Right lobe of liver (tissue), 6 donors: Measurements from ENCODE around the gene PRPF8. TPM values are rescaled to one million over a fixed set of nuclear protein-coding genes. Genes with fewer than 3 reads are reported as not detected.

ENCODE experiments used
- ATAC-seq, 4 donors: fragments of 200-7000 bp; cut with Tn5 transposase; one replicate each; pipeline ENCODE4 v1.9.1; 2020; ENCODE audit warnings: mild to moderate bottlenecking in 4 of 4, moderate library complexity in 4 of 4
- DNase-seq, 3 donors: peaks; one replicate each; pipeline ENCODE4 v3.0.0-alpha.2; 2020
- H3K27ac ChIP-seq, 3 donors: fragments of 200-600 bp; one replicate each; pipeline ENCODE4 v1.8.0; 2022
- H3K27me3 ChIP-seq, 2 donors: fragments of 200-600 bp; one replicate each; pipeline ENCODE4 v1.8.0; 2022
- H3K36me3 ChIP-seq, 4 donors: fragments of 200-600 bp; sonication (generic) in 1 of 4; one replicate each; pipeline versions ENCODE4 v1.5.1 to v1.8.0; 2017 to 2022; ENCODE audit warnings: control low read depth in 1 of 4
- H3K4me1 ChIP-seq, 4 donors: fragments of 200-600 bp; sonication (generic) in 1 of 4; one replicate each; pipeline versions ENCODE4 v1.5.1 to v1.8.0; 2017 to 2022; ENCODE audit warnings: control low read depth in 1 of 4
- H3K4me3 ChIP-seq, 3 donors: fragments of 200-600 bp; one replicate each; pipeline ENCODE4 v1.8.0; 2022
- H3K9me3 ChIP-seq, 4 donors: fragments of 200-600 bp; sonication (generic) in 1 of 4; one replicate each; pipeline versions ENCODE4 v1.5.1 to v1.8.0; 2017 to 2022; ENCODE audit warnings: control low read depth in 1 of 4
- CTCF ChIP-seq, 4 donors: fragments of 200-600 bp in 3 of 4; fragments of 450-650 bp in 1 of 4; IDR thresholded peaks; one replicate each; pipeline versions ENCODE4 v1.5.1 to v1.8.0; 2016 to 2022; ENCODE audit warnings: antibody characterized with exemption in 4 of 4, mild to moderate bottlenecking in 2 of 4
- POLR2A ChIP-seq: fragments of 450-650 bp; IDR thresholded peaks from one replicate; pipeline ENCODE4 v1.6.1; 2017; ENCODE audit warnings: antibody characterized with exemption, mild to moderate bottlenecking
- WGBS: methylation state at CpG from one replicate; pipeline ENCODE4 v1.1.6; 2018; ENCODE audit warnings: low coverage, low lambda C conversion rate; ENCODE audit not compliant: insufficient coverage; ENCODE audit errors: missing lambda C conversion rate; 5-methylcytosine and 5-hydroxymethylcytosine counted together
- intact Hi-C, 2 donors: fragments of 100-400 bp; cut with DNase I; formaldehyde crosslinking; loops; one replicate each; pipeline versions ENCODE4 v1.11.2 to v1.14.1; 2022
- long read RNA-seq: library from polyadenylated mRNA; unstranded; transcript quantifications from one replicate; pipeline ENCODE4 v2.0.0, GENCODE V29; 2019
- total RNA-seq, 6 experiments: library from RNA; depleted of rRNA in 2 of 6; stranded (reverse); fragments of >200 nt in 2 of 6; fragmentation: NEBNext Ultra II Directional in 3 of 6; extraction: Animal tissue kit (Norgen Biotek cat#: 25700) in 3 of 6; gene quantifications; one replicate each; pipeline versions ENCODE4 v1.1.0 to v1.2.4, GENCODE V29; 2016 to 2023
- donor health status: DM: no; HTN: yes; CAD: no.
- donor health status: DM: no; HTN: no; CAD: no.
- donor health status: DM: no; HTN: no; CAD: no.
- donor health status: DM: no; HTN: yes; CAD: no.
- donor health status: DM: no; HTN: yes; CAD: no.

Gene PRPF8
- total RNA-seq: 100 to 1,000 TPM in 3 of 6 experiments, 10 to 100 TPM in 3; 79.3 to 116 (median 102) TPM
- long read RNA-seq, partial matches to known transcripts: 4 of 5 reads
- long read RNA-seq, other reads (novel, unspliced or antisense): 1 of 5 reads

GRCh38 chr17:1684378-1685189 lies at the start of gene PRPF8:
Gene PRPF8, minus strand, starts transcription at chr17:1684867. Its CDS starts 296 bp downstream, at chr17:1684571.
- peak within 1 kb of the TSS; percentile 84 to 95 (median 87) for H3K27ac ChIP-seq
- peak; percentile 99 to 100 (median 100) for ATAC-seq
- 0% methylated on average over 14 of the region's 72 CpGs for WGBS
- no peak for TF ChIP-seq CTCF (IDR thresholded peaks at IDR 0.05)
- TF ChIP-seq POLR2A: peak; percentile 91
- peak; percentile 97 to 98 (median 97) for DNase-seq
- no peaks in the 10 kb centered on the region for H3K9me3 ChIP-seq
- H3K4me1 ChIP-seq: peaks cover 0 to 11% (median 3%) of the 10 kb centered on the region in 4 donors
- H3K36me3 ChIP-seq: peaks cover 11 to 37% (median 22%) of the 10 kb centered on the region in 4 donors
- intact Hi-C loops: no loop called here
- H3K4me3 ChIP-seq: peak within 1 kb of the TSS; percentile 74 to 97 (median 94)
- H3K27me3 ChIP-seq: no peaks in the 10 kb centered on the region

GRCh38 chr17:1733759-1734158 lies 49.1 kb upstream of the PRPF8 start:
- DNase-seq (no peak), ATAC-seq (no peak)
- no peak for TF ChIP-seq CTCF (IDR thresholded peaks at IDR 0.05)
- TF ChIP-seq POLR2A: no peak
- H3K27ac ChIP-seq: no peak overlapping the region
- intact Hi-C loops: no loop called here
- no peaks in the 10 kb centered on the region for H3K9me3 ChIP-seq
- no CpG with 5 or more reads among the region's 38 CpGs for WGBS
- peaks cover 0 to 12% (median 2%) of the 10 kb centered on the region in 4 donors for H3K36me3 ChIP-seq
- no peaks in the 10 kb centered on the region for H3K27me3 ChIP-seq
- no peak overlapping the region for H3K4me3 ChIP-seq
- H3K4me1 ChIP-seq: peaks cover 2 to 31% (median 11%) of the 10 kb centered on the region in 4 donors

DNA sequence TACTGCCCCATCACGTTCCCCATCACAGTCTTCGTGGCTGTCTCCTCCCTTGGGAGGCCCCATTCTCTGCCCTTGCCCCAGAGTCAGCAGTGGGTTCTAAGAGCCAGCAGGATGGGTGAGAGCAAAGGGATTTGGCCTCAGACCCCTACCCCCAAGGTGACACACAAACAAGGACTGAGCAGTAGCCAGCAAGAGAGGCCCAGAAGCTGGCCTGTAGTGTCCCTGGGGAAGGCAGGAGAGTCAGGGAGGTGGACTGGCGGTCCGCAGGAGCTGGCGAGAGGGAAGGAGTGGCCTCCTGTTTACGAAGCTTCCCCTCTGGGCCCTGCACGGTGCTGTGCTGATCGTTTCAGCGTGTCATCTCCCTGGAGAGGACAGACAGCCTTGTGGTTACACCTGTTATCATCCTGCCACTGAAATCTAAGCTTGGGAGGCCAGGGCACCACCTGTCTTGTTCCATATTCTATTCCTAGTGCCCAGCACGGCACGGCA lies 48.2 kb upstream of the PRPF8 start:
- ATAC-seq (no peak), DNase-seq (no peak)
- Histone ChIP-seq H3K36me3 (peaks cover 0 to 16% (median 2%) of the 10 kb centered on the region in 4 donors), H3K9me3 (no peaks in the 10 kb centered on the region), H3K27ac (no peak overlapping the region), H3K4me3 (no peak overlapping the region), H3K4me1 (peaks cover 2 to 26% (median 8%) of the 10 kb centered on the region in 4 donors), H3K27me3 (no peaks in the 10 kb centered on the region)
- no CpG with 5 or more reads among the region's 11 CpGs for WGBS
- no peak for TF ChIP-seq POLR2A
- no peak for TF ChIP-seq CTCF (IDR thresholded peaks at IDR 0.05)
- intact Hi-C loops: no loop called here

DNA sequence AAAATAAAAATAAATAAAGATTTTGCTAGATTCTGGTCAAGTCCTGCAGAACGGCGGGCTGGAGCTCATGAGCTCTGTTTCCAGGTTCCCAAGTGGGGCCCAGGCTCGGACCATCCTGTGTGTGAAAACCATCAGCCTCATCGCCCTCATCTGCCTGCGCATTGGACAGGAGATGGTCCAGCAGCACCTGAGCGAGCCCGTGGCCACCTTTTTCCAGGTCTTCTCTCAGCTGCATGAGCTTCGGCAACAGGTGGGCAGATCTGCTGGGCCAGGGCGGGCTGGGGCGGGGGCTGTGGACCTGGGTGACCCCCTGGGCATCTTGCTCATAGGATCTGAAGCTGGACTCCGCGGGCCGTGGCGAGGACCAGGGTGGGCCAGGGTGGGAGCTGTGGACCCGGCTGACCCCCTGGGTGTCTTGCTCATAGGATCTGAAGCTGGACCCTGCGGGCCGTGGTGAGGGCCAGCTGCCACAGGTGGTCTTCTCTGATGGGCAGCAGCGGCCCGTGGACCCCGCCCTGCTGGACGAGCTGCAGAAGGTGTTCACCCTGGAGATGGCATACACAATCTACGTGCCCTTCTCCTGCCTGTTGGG lies 47.7 kb upstream of the PRPF8 start:
- peaks cover 0 to 17% (median 2%) of the 10 kb centered on the region in 4 donors for H3K36me3 ChIP-seq
- H3K4me3 ChIP-seq: no peak overlapping the region
- no peak for DNase-seq
- H3K27ac ChIP-seq: no peak overlapping the region
- H3K9me3 ChIP-seq: no peaks in the 10 kb centered on the region
- no peak for ATAC-seq
- no peaks in the 10 kb centered on the region for H3K27me3 ChIP-seq
- peaks cover 0 to 23% (median 5%) of the 10 kb centered on the region in 4 donors for H3K4me1 ChIP-seq
- intact Hi-C loops: no loop called here
- TF ChIP-seq CTCF (IDR thresholded peaks at IDR 0.05) (no peak), POLR2A (no peak)
- WGBS: no CpG with 5 or more reads among the region's 22 CpGs
